HEK293T (cell line): Measurements from ENCODE around the gene IGF1R.

Experiments used
- ARNT ChIP-seq: fragments of 450-650 bp; IDR thresholded peaks from 2 replicates; pipeline ENCODE4 v1.6.1; 2017; ENCODE audit warnings: mild to moderate bottlenecking
- BHLHE40 ChIP-seq: fragments of 450-650 bp; IDR thresholded peaks from 2 replicates; pipeline ENCODE4 v1.6.1; 2016; ENCODE audit warnings: mild to moderate bottlenecking, moderate library complexity, borderline replicate concordance
- ELF4 ChIP-seq: fragments of 450-650 bp; IDR thresholded peaks from 2 replicates; pipeline ENCODE4 v1.6.1; 2017; ENCODE audit warnings: antibody characterized with exemption
- FOXK2 ChIP-seq: fragments of 450-650 bp; IDR thresholded peaks from 2 replicates; pipeline ENCODE4 v1.6.1; 2016; ENCODE audit warnings: mild to moderate bottlenecking
- FOXM1 ChIP-seq: fragments of 450-650 bp; IDR thresholded peaks from 2 replicates; pipeline ENCODE4 v1.6.1; 2017; ENCODE audit warnings: mild to moderate bottlenecking, borderline replicate concordance
- L3MBTL2 ChIP-seq: fragments of 450-650 bp; conservative IDR thresholded peaks from 2 replicates; pipeline ENCODE4 v1.6.1; 2016; ENCODE audit warnings: mild to moderate bottlenecking
- NFRKB ChIP-seq: fragments of 450-650 bp; IDR thresholded peaks from 2 replicates; pipeline ENCODE4 v1.6.1; 2016; ENCODE audit warnings: mild to moderate bottlenecking, moderate library complexity
- PKNOX1 ChIP-seq: fragments of 450-650 bp; IDR thresholded peaks from 2 replicates; pipeline ENCODE4 v1.6.1; 2016
- SP1 ChIP-seq: fragments of 450-650 bp; IDR thresholded peaks from 2 replicates; pipeline ENCODE4 v1.6.1; 2017
- ZNF384 ChIP-seq: fragments of 450-650 bp; IDR thresholded peaks from 2 replicates; pipeline ENCODE4 v1.6.1; 2016

- no peak for TF ChIP-seq FOXM1
- no peak for TF ChIP-seq FOXK2
- TF ChIP-seq BHLHE40 = no peak
- TF ChIP-seq ELF4 = no peak
- TF ChIP-seq SP1 = no peak
- no peak for TF ChIP-seq ZNF384
- TF ChIP-seq PKNOX1 = no peak
- no peak for TF ChIP-seq ARNT
- no peak for TF ChIP-seq L3MBTL2
- TF ChIP-seq NFRKB = no peak
These were observed 87.0 kb downstream of the IGF1R start for GRCh38 chr15:98735304-98735703.
